GM12878 (cell line): ENCODE results near the gene ERICH4. TPM values are rescaled to one million over a fixed set of nuclear protein-coding genes. Genes with fewer than 3 reads are reported as not detected.
"Not testable (repeated sequence)": the region's sequence is repeated elsewhere in the genome, so short reads cannot be mapped to it uniquely, and the experiment has no call there.

Experiments used
- ATAC-seq: fragments of 200-7000 bp; cut with Tn5 transposase; 3 replicates; pipeline ENCODE4 v1.9.1; 2020; ENCODE audit warnings: mild to moderate bottlenecking, moderate library complexity
- BruUV-seq: library from RNA; stranded (reverse); fragments of 400-500 nt; replicated peaks from 2 replicates; lab custom pipeline; 2021; lab: Mats Ljungman, UMichigan
- CTCF ChIA-PET: fragments of 300-600 bp; sonication (Branson Sonifier 250); formaldehyde crosslinking; extraction: SDS; loops from one replicate; lab custom pipeline; 2021; ENCODE audit warnings: inconsistent platforms; lab: Yijun Ruan, JAX
- POLR2A ChIA-PET: fragments of 350-600 bp; formaldehyde crosslinking; extraction: SDS; loops from one replicate; lab custom pipeline; 2021; ENCODE audit warnings: inconsistent platforms; lab: Charles Lee
- RAD21 ChIA-PET: fragments of 300-600 bp; sonication (Branson Sonifier 250); formaldehyde crosslinking; loops from one replicate; lab custom pipeline; 2023; ENCODE audit warnings: antibody characterized with exemption; ENCODE audit not compliant: unreplicated experiment; lab: Charles Lee
- SMC1A ChIA-PET: fragments of 300-600 bp; sonication (Branson Sonifier 250); formaldehyde crosslinking; loops from one replicate; lab custom pipeline; 2023; ENCODE audit not compliant: unreplicated experiment, uncharacterized antibody; lab: Charles Lee
- DNase-seq: peaks from one replicate; pipeline ENCODE4 v3.0.0-alpha.2; 2011; ENCODE audit warnings: low read depth, low spot score
- FAIRE-seq: peaks from 3 replicates; lab custom pipeline; 2011; peaks lifted over from hg19 to GRCh38; lab: Jason Lieb, UNC
- H2AFZ ChIP-seq: 2 replicates; pipeline ENCODE4 v1.6.0; 2011; ENCODE audit warnings: low read depth, low read length, control low read depth; ENCODE audit not compliant: control insufficient read depth
- H3K27ac ChIP-seq: 2 replicates; pipeline ENCODE4 v1.5.1; 2011; ENCODE audit warnings: control low read depth; ENCODE audit not compliant: control insufficient read depth, insufficient read depth
- H3K27me3 ChIP-seq, 2 experiments: replicated peaks in 1 of 2; 2 replicates each; pipeline versions ENCODE4 v1.6.0 to v1.6.1; 2011; ENCODE audit warnings: low read length in 1 of 2; ENCODE audit not compliant: control insufficient read depth in 2 of 2, insufficient read depth in 2 of 2
- H3K36me3 ChIP-seq, 2 experiments: 2 replicates each; pipeline ENCODE4 v1.5.1; 2011; ENCODE audit warnings: low read length in 1 of 2; ENCODE audit not compliant: control insufficient read depth in 2 of 2, insufficient read depth in 2 of 2
- H3K4me1 ChIP-seq: 2 replicates; pipeline ENCODE4 v1.6.1; 2011; ENCODE audit warnings: mild to moderate bottlenecking, low read length, moderate library complexity, mixed read lengths; ENCODE audit not compliant: control insufficient read depth, insufficient read depth
- H3K4me2 ChIP-seq: 2 replicates; pipeline ENCODE4 v1.6.0; 2011; ENCODE audit warnings: control low read depth; ENCODE audit not compliant: control insufficient read depth, insufficient read depth
- H3K4me3 ChIP-seq: fragments of 200-600 bp; sonication (generic); 2 replicates; pipeline ENCODE4 v1.5.1; 2016
- H3K79me2 ChIP-seq: 2 replicates; pipeline ENCODE4 v1.6.0; 2011; ENCODE audit warnings: low read length; ENCODE audit not compliant: control insufficient read depth, insufficient read depth
- H3K9ac ChIP-seq: 2 replicates; pipeline ENCODE4 v1.8.0; 2011; ENCODE audit warnings: low read length, control low read depth, mixed read lengths; ENCODE audit not compliant: control insufficient read depth, insufficient read depth
- H3K9me3 ChIP-seq: replicated peaks from 3 replicates; pipeline ENCODE4 v1.5.1; 2011; ENCODE audit warnings: mild to moderate bottlenecking, low read length; ENCODE audit not compliant: control insufficient read depth, insufficient read depth
- H4K20me1 ChIP-seq: 2 replicates; pipeline ENCODE4 v1.6.0; 2011; ENCODE audit not compliant: control insufficient read depth, insufficient read depth
- ATF7 ChIP-seq: fragments of 450-650 bp; IDR thresholded peaks from 2 replicates; pipeline ENCODE4 v1.6.1; 2016; ENCODE audit warnings: low read depth, mild to moderate bottlenecking
- BHLHE40 ChIP-seq, 2 experiments: fragments of 450-650 bp in 1 of 2; IDR thresholded peaks; 2 replicates each; pipeline ENCODE4 v1.6.1; 2011 to 2017; ENCODE audit warnings: low read depth in 2 of 2, borderline replicate concordance in 1 of 2, improper control_type of control experiment in 1 of 2, low read length in 1 of 2, mild to moderate bottlenecking in 1 of 2
- CBX3 ChIP-seq: fragments of 200-600 bp; sonication (generic); IDR thresholded peaks from 2 replicates; pipeline ENCODE4 v1.6.1; 2016; ENCODE audit warnings: low read depth, borderline replicate concordance
- DPF2 ChIP-seq: fragments of 450-650 bp; IDR thresholded peaks from 2 replicates; pipeline ENCODE4 v1.6.1; 2017; ENCODE audit warnings: mild to moderate bottlenecking
- IKZF1 ChIP-seq: fragments of 450-650 bp; conservative IDR thresholded peaks from 2 replicates; pipeline ENCODE4 v1.6.1; 2017; ENCODE audit warnings: antibody characterized with exemption, mild to moderate bottlenecking
- IKZF2 ChIP-seq, 2 experiments: fragments of 450-650 bp; IDR thresholded peaks; 2 replicates each; pipeline ENCODE4 v1.6.1; 2017; ENCODE audit warnings: mild to moderate bottlenecking in 2 of 2, moderate library complexity in 2 of 2
- IRF4 ChIP-seq: IDR thresholded peaks from 2 replicates; pipeline ENCODE4 v1.6.1; 2011; ENCODE audit warnings: low read depth, low read length
- MEF2B ChIP-seq: fragments of 450-650 bp; IDR thresholded peaks from 2 replicates; pipeline ENCODE4 v1.6.1; 2018; ENCODE audit warnings: mild to moderate bottlenecking, moderate library complexity; ENCODE audit not compliant: partially characterized antibody, poor library complexity, severe bottlenecking
- NBN ChIP-seq: fragments of 450-650 bp; IDR thresholded peaks from 2 replicates; pipeline ENCODE4 v1.6.1; 2016
- PKNOX1 ChIP-seq: fragments of 450-650 bp; IDR thresholded peaks from 2 replicates; pipeline ENCODE4 v1.6.1; 2016; ENCODE audit warnings: mild to moderate bottlenecking
- RUNX3 ChIP-seq: IDR thresholded peaks from 2 replicates; pipeline ENCODE4 v1.6.1; 2012; ENCODE audit warnings: low read length, inconsistent platforms
- SKIL ChIP-seq: fragments of 450-650 bp; IDR thresholded peaks from 2 replicates; pipeline ENCODE4 v1.6.1; 2017; ENCODE audit warnings: mild to moderate bottlenecking, low read depth, inconsistent platforms; ENCODE audit not compliant: poor library complexity, severe bottlenecking
- WGBS: methylation state at CpG from one replicate; pipeline ENCODE4 v1.1.6; 2016; ENCODE audit warnings: low lambda C conversion rate; ENCODE audit not compliant: insufficient replicate concordance, insufficient coverage; ENCODE audit errors: missing lambda C conversion rate; 5-methylcytosine and 5-hydroxymethylcytosine counted together
- in situ Hi-C: fragments of 300-500 bp; cut with MboI; formaldehyde crosslinking; loops from 9 replicates; pipeline ENCODE4 v1.14.3; 2018; ENCODE audit warnings: mixed read lengths
- intact Hi-C: fragments of 100-400 bp; cut with micrococcal nuclease; formaldehyde crosslinking; loops from one replicate; pipeline ENCODE4 v1.14.2; 2022; ENCODE audit not compliant: unreplicated experiment
- polyA plus RNA-seq, 11 experiments: library from polyadenylated mRNA; depleted of rRNA in 4 of 11; unstranded in 6 of 11; stranded (reverse) in 5 of 11; fragments of >200 nt; fragmentation: Nextera tagmentation in 4 of 11; fragmentation: Illumina TruSeq in 1 of 11; extraction: Ambion mirVana in 4 of 11; extraction: Trizol in 1 of 11; gene quantifications; 1 replicate in 1 of 11; 2 replicates in 10 of 11; pipeline versions ENCODE4 v1.2.1 to v1.2.3, GENCODE V29; 2011 to 2016; ENCODE audit warnings: inconsistent platforms in 2 of 11, missing spikeins in 2 of 11, low read depth in 1 of 11
- total RNA-seq, 4 experiments: library from RNA; depleted of rRNA in 3 of 4; stranded (reverse); fragments of >200 nt in 3 of 4; fragmentation: Illumina TruSeq in 1 of 4; extraction: Trizol in 1 of 4; gene quantifications; 2 replicates each; pipeline versions ENCODE4 v1.2.1 to v1.2.3, GENCODE V29; 2013 to 2021

The ERICH4 gene
- total and polyA plus RNA-seq, 10 of the 15 experiments (the other 5 are each of a cell fraction or from before 2014, with no cell fraction given): not detected

GRCh38 chr19:41462497-41462896 lies 19.5 kb downstream of the ERICH4 start:
- no peaks in the 10 kb centered on the region for H3K27me3 ChIP-seq
- ChIA-PET SMC1A (no interaction called here), CTCF (interaction anchor here (0.7 kb wide), 1 partner anchor 54 kb away, joined by 3 read pairs; no protein-coding TSS in a partner anchor), RAD21 (no interaction called here), POLR2A (no interaction called here)
- DNase-seq: no peak
- H3K36me3 ChIP-seq: no peaks in the 10 kb centered on the region
- in situ Hi-C loops: no loop called here
- H4K20me1 ChIP-seq: no peaks in the 10 kb centered on the region
- no peak overlapping the region for H3K9ac ChIP-seq
- H3K4me1 ChIP-seq: peaks cover 24% of the 10 kb centered on the region
- no peak for ATAC-seq
- H3K27ac ChIP-seq: no peak overlapping the region
- H3K79me2 ChIP-seq: no peaks in the 10 kb centered on the region
- intact Hi-C loops: no loop called here
- WGBS: 90% methylated on average over 6 of the region's 6 CpGs
- FAIRE-seq: no peak
- H3K4me2 ChIP-seq: no peak overlapping the region
- no peaks in the 10 kb centered on the region for H3K9me3 ChIP-seq
- no TSS peak for BruUV-seq
- H2AFZ ChIP-seq: no peak overlapping the region
- no peak overlapping the region for H3K4me3 ChIP-seq
- TF ChIP-seq CBX3: no peak
- TF ChIP-seq, all 136 proteins: peak for 0

GRCh38 chr19:41463257-41464256 lies 20.6 kb downstream of the ERICH4 start:
- CTCF ChIA-PET: interaction anchor here (0.7 kb wide), 1 partner anchor 53 kb away, joined by 3 read pairs; no protein-coding TSS in a partner anchor
- H3K27ac ChIP-seq: peak overlapping the region; percentile 17; the same call in 1 of the 2 replicates
- TF ChIP-seq SKIL (peak; percentile 87), BHLHE40 (IDR thresholded peaks at IDR 0.05; ENCODE audit: borderline replicate concordance in 1 of 2, low read depth in 2 of 2, low read length in 1 of 2) (peak; percentile 41 to 86; a peak in 3 of 4 replicates), IRF4 (peak; percentile 39; the same call in 1 of the 2 replicates), DPF2 (peak; percentile 72), PKNOX1 (peak; percentile 63; the same call in 1 of the 2 replicates), IKZF1 (peak; percentile 69), IKZF2 (IDR thresholded peaks at IDR 0.05) (peak; percentile 77 to 81), RUNX3 (peak; percentile 16; the same call in 1 of the 2 replicates), NBN (0 out of 2 replicates have a peak, but pooled peaks have one; percentile 56), MEF2B (peak; percentile 45), ATF7 (peak; percentile 20; the same call in 1 of the 2 replicates)

More at GRCh38 chr19:41463257-41464256, 20.6 kb downstream of the ERICH4 start:
- ChIA-PET SMC1A (interaction anchor here (1.0 kb wide), 2 partner anchors 90 to 103 kb away, joined by 3 read pairs; no protein-coding TSS in a partner anchor), RAD21 (interaction anchor here (1.0 kb wide), 1 partner anchor 16 kb away, joined by 3 read pairs; no protein-coding TSS in a partner anchor), POLR2A (interaction anchor here (1.0 kb wide), 1 partner anchor 11 kb away, joined by 3 read pairs; no protein-coding TSS in a partner anchor)
- 27% methylated on average over 22 of the region's 22 CpGs for WGBS
- BruUV-seq, intact Hi-C loops, H2AFZ ChIP-seq, FAIRE-seq, H3K79me2 ChIP-seq, H4K20me1 ChIP-seq, in situ Hi-C loops, H3K9me3 ChIP-seq, H3K36me3 ChIP-seq, H3K9ac ChIP-seq, H3K27me3 ChIP-seq: not testable (repeated sequence)
- H3K4me1 ChIP-seq: peaks cover 17% of the 10 kb centered on the region
- peak overlapping the region; percentile 46; the same call in 1 of the 2 replicates for H3K4me3 ChIP-seq
- peak overlapping the region; percentile 82 for H3K4me2 ChIP-seq
- ATAC-seq (peak; percentile 77), DNase-seq (peak; percentile 20)
